GM23248 (cell line): ENCODE measurements around the gene PTPRD.

Source experiments
- EZH2 ChIP-seq: fragments of 200-600 bp; sonication (generic); IDR thresholded peaks from 2 replicates; pipeline ENCODE4 v1.6.1; 2018; ENCODE audit warnings: antibody characterized with exemption, mild to moderate bottlenecking; ENCODE audit not compliant: insufficient read depth, poor library complexity, severe bottlenecking
- EZH2phosphoT487 ChIP-seq: fragments of 200-600 bp; sonication (generic); IDR thresholded peaks from 2 replicates; pipeline ENCODE4 v1.6.1; 2018; ENCODE audit warnings: antibody characterized with exemption, moderate library complexity, mild to moderate bottlenecking, low read depth; ENCODE audit not compliant: insufficient read depth

DNA sequence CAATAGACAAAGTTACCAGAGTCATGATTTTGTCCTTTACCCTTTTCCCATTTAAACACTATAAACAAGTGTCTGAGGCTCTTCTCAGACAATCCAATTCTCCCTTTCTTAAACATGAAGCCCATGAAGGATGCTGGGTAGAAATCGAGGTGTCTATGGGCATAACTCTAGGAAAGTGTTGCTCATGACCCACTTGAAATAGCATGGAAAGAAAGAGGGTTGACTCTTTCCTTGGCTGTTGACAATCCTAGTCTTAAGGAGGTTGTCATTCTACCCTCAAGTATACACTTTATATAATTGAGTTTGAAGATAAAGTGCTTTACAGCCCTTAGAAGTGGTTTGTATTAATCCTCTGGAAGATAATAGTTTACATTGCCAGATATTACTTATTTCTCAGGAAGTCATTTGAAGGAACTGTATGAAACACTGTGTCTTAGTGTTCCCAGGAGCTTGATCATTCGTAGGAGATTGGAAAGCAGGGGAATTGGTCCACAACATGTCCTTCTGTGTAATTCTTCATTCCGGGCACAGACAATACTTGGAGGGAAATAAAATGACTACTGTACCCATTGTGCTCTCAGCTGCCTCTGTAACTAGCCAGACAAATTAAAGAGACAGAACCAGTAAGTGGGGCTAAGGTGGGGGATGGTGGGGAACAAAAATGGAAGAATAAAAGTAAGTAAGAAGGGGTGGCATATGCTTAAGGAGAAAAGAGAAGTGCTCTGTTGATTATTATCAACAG is 1734.9 kb downstream of the PTPRD start:
- TF ChIP-seq EZH2 (no peak), EZH2phosphoT487 (no peak)
